MCF 10A (cell line): Measurements from ENCODE around the gene MED23. TPM values are rescaled to one million over a fixed set of nuclear protein-coding genes. Genes with fewer than 3 reads are reported as not detected.

Source experiments
- BruUV-seq: library from RNA; stranded (reverse); fragments of 400-500 nt; replicated peaks from 2 replicates; lab custom pipeline; 2021; lab: Mats Ljungman, UMichigan
- CTCF ChIA-PET: fragments of 300-600 bp; sonication (Branson Sonifier 250); formaldehyde crosslinking; extraction: SDS; loops from one replicate; lab custom pipeline; 2021; ENCODE audit warnings: antibody characterized with exemption, inconsistent platforms; lab: Yijun Ruan, JAX
- POLR2A ChIA-PET: fragments of 300-600, 350-650 bp; sonication (Branson Sonifier 250); formaldehyde crosslinking; extraction: SDS; loops from one replicate; lab custom pipeline; 2020; ENCODE audit warnings: antibody characterized with exemption, inconsistent platforms; lab: Yijun Ruan, JAX
- DNase-seq: peaks from one replicate; pipeline ENCODE4 v3.0.0-alpha.2; 2018; ENCODE audit not compliant: unreplicated experiment
- H3K27ac Mint-ChIP-seq: one replicate; pipeline ENCODE4 v1.8.0; 2022; ENCODE audit warnings: mild to moderate bottlenecking, low read depth, mixed read lengths; ENCODE audit not compliant: unreplicated experiment
- H3K27me3 Mint-ChIP-seq: one replicate; pipeline ENCODE4 v1.8.0; 2022; ENCODE audit warnings: mixed read lengths; ENCODE audit not compliant: insufficient read depth, unreplicated experiment
- H3K36me3 Mint-ChIP-seq: one replicate; pipeline ENCODE4 v1.8.0; 2022; ENCODE audit warnings: mild to moderate bottlenecking, moderate library complexity, mixed read lengths; ENCODE audit not compliant: insufficient read depth, unreplicated experiment
- H3K4me1 Mint-ChIP-seq: one replicate; pipeline ENCODE4 v1.8.0; 2022; ENCODE audit warnings: mixed read lengths; ENCODE audit not compliant: insufficient read depth, unreplicated experiment
- H3K4me3 Mint-ChIP-seq: one replicate; pipeline ENCODE4 v1.8.0; 2022; ENCODE audit warnings: mild to moderate bottlenecking, moderate library complexity, mixed read lengths; ENCODE audit not compliant: unreplicated experiment
- H3K9me3 Mint-ChIP-seq: one replicate; pipeline ENCODE4 v1.8.0; 2022; ENCODE audit warnings: mixed read lengths; ENCODE audit not compliant: unreplicated experiment
- intact Hi-C: fragments of 100-400 bp; cut with micrococcal nuclease; formaldehyde crosslinking; loops from 2 replicates; pipeline ENCODE4 v1.14.1; 2022
- total RNA-seq: library from RNA; stranded (reverse); gene quantifications from 2 replicates; pipeline ENCODE4 v1.2.3, GENCODE V29; 2022
- TF ChIP-seq, protein P1 (sequence below): fragments of 200-600 bp; IDR thresholded peaks from one replicate; pipeline ENCODE4 v1.8.0; 2022; ENCODE audit warnings: antibody characterized with exemption, mild to moderate bottlenecking; ENCODE audit not compliant: unreplicated experiment

MED23 gene
- total RNA-seq, 1 experiment from 2014 or later = 20.6 TPM

- DNase-seq = no peak
- Mint-ChIP-seq H3K36me3 (peaks cover 99% of the 10 kb centered on the region), H3K4me3 (no peak overlapping the region), H3K27ac (no peak overlapping the region), H3K4me1 (no peaks in the 10 kb centered on the region), H3K9me3 (no peaks in the 10 kb centered on the region), H3K27me3 (no peaks in the 10 kb centered on the region)
- no TSS peak for BruUV-seq
- intact Hi-C loops = no loop called here
- ChIA-PET CTCF (no interaction called here), POLR2A (no interaction called here)
- TF ChIP-seq, protein P1, sequence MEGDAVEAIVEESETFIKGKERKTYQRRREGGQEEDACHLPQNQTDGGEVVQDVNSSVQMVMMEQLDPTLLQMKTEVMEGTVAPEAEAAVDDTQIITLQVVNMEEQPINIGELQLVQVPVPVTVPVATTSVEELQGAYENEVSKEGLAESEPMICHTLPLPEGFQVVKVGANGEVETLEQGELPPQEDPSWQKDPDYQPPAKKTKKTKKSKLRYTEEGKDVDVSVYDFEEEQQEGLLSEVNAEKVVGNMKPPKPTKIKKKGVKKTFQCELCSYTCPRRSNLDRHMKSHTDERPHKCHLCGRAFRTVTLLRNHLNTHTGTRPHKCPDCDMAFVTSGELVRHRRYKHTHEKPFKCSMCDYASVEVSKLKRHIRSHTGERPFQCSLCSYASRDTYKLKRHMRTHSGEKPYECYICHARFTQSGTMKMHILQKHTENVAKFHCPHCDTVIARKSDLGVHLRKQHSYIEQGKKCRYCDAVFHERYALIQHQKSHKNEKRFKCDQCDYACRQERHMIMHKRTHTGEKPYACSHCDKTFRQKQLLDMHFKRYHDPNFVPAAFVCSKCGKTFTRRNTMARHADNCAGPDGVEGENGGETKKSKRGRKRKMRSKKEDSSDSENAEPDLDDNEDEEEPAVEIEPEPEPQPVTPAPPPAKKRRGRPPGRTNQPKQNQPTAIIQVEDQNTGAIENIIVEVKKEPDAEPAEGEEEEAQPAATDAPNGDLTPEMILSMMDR = no peak
Observed at GRCh38 chr6:131594074-131594473, 34.0 kb downstream of the MED23 start.

- intact Hi-C loops = no loop called here
- DNase-seq = no peak
- H3K4me3 Mint-ChIP-seq = no peak overlapping the region
- ChIA-PET CTCF (interaction anchor here (0.6 kb wide), 1 partner anchor 9 kb away, joined by 3 read pairs; no protein-coding TSS in a partner anchor), POLR2A (no interaction called here)
- no peaks in the 10 kb centered on the region for H3K4me1 Mint-ChIP-seq
- no peak overlapping the region for H3K27ac Mint-ChIP-seq
- TF ChIP-seq, protein P1 = no peak
- H3K9me3 Mint-ChIP-seq = no peaks in the 10 kb centered on the region
- BruUV-seq = no TSS peak
- no peaks in the 10 kb centered on the region for H3K27me3 Mint-ChIP-seq
- H3K36me3 Mint-ChIP-seq = peaks cover 96% of the 10 kb centered on the region
Observed at GRCh38 chr6:131592935-131593334, 35.1 kb downstream of the MED23 start.

DNA sequence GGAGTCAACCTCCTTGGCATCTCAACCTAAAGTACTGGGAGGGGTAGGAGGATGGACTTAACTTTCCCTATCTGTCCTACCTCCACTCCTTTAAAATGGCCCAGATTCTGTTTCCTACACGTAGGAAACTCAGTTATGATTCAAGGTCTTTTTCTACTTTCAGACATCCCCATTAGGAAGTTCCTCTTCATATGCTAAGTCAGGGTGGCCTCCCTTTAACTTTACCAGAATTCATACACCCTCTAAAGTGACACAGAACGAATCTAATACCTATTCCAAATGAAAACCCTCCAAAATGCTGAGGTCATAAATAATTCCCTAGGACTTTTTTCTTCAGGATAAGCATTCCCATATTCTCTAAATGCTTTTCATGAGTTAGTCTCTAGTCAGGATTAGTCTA is 39.4 kb downstream of the MED23 start:
- no peak for DNase-seq
- BruUV-seq = no TSS peak
- Mint-ChIP-seq H3K9me3 (no peaks in the 10 kb centered on the region), H3K4me3 (no peak overlapping the region), H3K27ac (peak overlapping the region; percentile 80), H3K27me3 (no peaks in the 10 kb centered on the region), H3K4me1 (no peaks in the 10 kb centered on the region), H3K36me3 (peaks cover 80% of the 10 kb centered on the region)
- intact Hi-C loops = no loop called here
- POLR2A ChIA-PET = no interaction called here
- TF ChIP-seq, protein P1 = no peak
- CTCF ChIA-PET = no interaction called here

- H3K27me3 Mint-ChIP-seq = no peaks in the 10 kb centered on the region
- peaks cover 72% of the 10 kb centered on the region for H3K36me3 Mint-ChIP-seq
- no peak overlapping the region for H3K4me3 Mint-ChIP-seq
- ChIA-PET CTCF (interaction anchor here (1.2 kb wide), 1 partner anchor 40 kb away, joined by 3 read pairs; the partner anchor contains the start of gene MED23), POLR2A (no interaction called here)
- no peak for DNase-seq
- TF ChIP-seq, protein P1 = no peak
- intact Hi-C loops = no loop called here
- no peaks in the 10 kb centered on the region for H3K9me3 Mint-ChIP-seq
- H3K4me1 Mint-ChIP-seq = no peaks in the 10 kb centered on the region
- BruUV-seq = no TSS peak
- peak overlapping the region; percentile 80 for H3K27ac Mint-ChIP-seq
Observed at GRCh38 chr6:131587909-131588308, 40.1 kb downstream of the MED23 start.
